Smooth muscle cell (in vitro differentiated cells): ENCODE data around the gene SHCBP1L. TPM values are rescaled to one million over a fixed set of nuclear protein-coding genes. Genes with fewer than 3 reads are reported as not detected.
A peak's percentile ranks its signal among the peaks of the same experiment; 100 is the strongest.

Experiments used
- DNase-seq: peaks from one replicate; lab custom pipeline; 2025; ENCODE audit not compliant: unreplicated experiment; lab: John Stamatoyannopoulos, UW
- H2AFZ ChIP-seq: fragments of 200-600 bp; sonication (generic); 2 replicates; pipeline ENCODE4 v1.6.0; 2016; ENCODE audit warnings: antibody characterized with exemption, low read depth, mild to moderate bottlenecking
- H3F3A ChIP-seq: fragments of 200-600 bp; sonication (generic); 2 replicates; pipeline ENCODE4 v1.6.0; 2017; ENCODE audit warnings: antibody characterized with exemption, low read depth
- H3K27ac ChIP-seq: fragments of 200-600 bp; sonication (generic); 2 replicates; pipeline ENCODE4 v1.5.1; 2016; ENCODE audit warnings: low read depth, mild to moderate bottlenecking
- H3K27me3 ChIP-seq: fragments of 200-600 bp; sonication (generic); 2 replicates; pipeline ENCODE4 v1.6.1; 2016; ENCODE audit warnings: low read depth, mild to moderate bottlenecking
- H3K36me3 ChIP-seq: fragments of 200-600 bp; sonication (generic); 2 replicates; pipeline ENCODE4 v1.5.1; 2016; ENCODE audit warnings: low read depth
- H3K4me1 ChIP-seq: fragments of 200-600 bp; sonication (generic); 2 replicates; pipeline ENCODE4 v1.5.1; 2016; ENCODE audit warnings: low read depth
- H3K4me2 ChIP-seq: fragments of 200-600 bp; sonication (generic); 2 replicates; pipeline ENCODE4 v1.6.0; 2016; ENCODE audit warnings: mild to moderate bottlenecking
- H3K4me3 ChIP-seq: fragments of 200-600 bp; sonication (generic); 2 replicates; pipeline ENCODE4 v1.5.1; 2016; ENCODE audit warnings: mild to moderate bottlenecking
- H3K79me2 ChIP-seq: fragments of 200-600 bp; sonication (generic); 2 replicates; pipeline ENCODE4 v1.6.0; 2016; ENCODE audit warnings: low read depth, mild to moderate bottlenecking
- H3K9ac ChIP-seq: fragments of 200-600 bp; sonication (generic); 2 replicates; pipeline ENCODE4 v1.6.0; 2016; ENCODE audit warnings: low read depth
- H3K9me3 ChIP-seq: fragments of 200-600 bp; sonication (generic); replicated peaks from 2 replicates; pipeline ENCODE4 v1.5.1; 2016; ENCODE audit warnings: low read depth
- H4K20me1 ChIP-seq: fragments of 200-600 bp; sonication (generic); 2 replicates; pipeline ENCODE4 v1.6.0; 2016; ENCODE audit warnings: low read depth
- WGBS: methylation state at CpG from one replicate; pipeline ENCODE4 v1.1.7; 2016; ENCODE audit warnings: low lambda C conversion rate; 5-methylcytosine and 5-hydroxymethylcytosine counted together
- polyA plus RNA-seq: library from polyadenylated mRNA; unstranded; fragments of >200 nt; fragmentation: Nextera tagmentation; extraction: Ambion mirVana; gene quantifications from 2 replicates; pipeline ENCODE4 v1.2.1, GENCODE V29; 2016
- total RNA-seq: library from RNA; depleted of rRNA; stranded (reverse); fragments of >200 nt; gene quantifications from 2 replicates; pipeline ENCODE4 v1.2.3, GENCODE V29; 2014
- TF ChIP-seq, protein P1 (sequence below): fragments of 200-600 bp; sonication (generic); IDR thresholded peaks from 2 replicates; pipeline ENCODE4 v1.5.1; 2017; ENCODE audit warnings: borderline replicate concordance, mild to moderate bottlenecking, antibody characterized with exemption; ENCODE audit not compliant: insufficient read depth, poor library complexity, severe bottlenecking

SHCBP1L gene
- total and polyA plus RNA-seq, 2 experiments from 2014 or later = not detected

GRCh38 chr1:182886985-182887384 lies 66.0 kb downstream of the SHCBP1L start:
- Histone ChIP-seq H3K9ac (no peak overlapping the region), H4K20me1 (peaks cover 24% of the 10 kb centered on the region), H3K4me2 (no peak overlapping the region), H3K27me3 (no peaks in the 10 kb centered on the region), H2AFZ (no peak overlapping the region), H3K27ac (no peak overlapping the region), H3F3A (peaks cover 49% of the 10 kb centered on the region), H3K9me3 (no peaks in the 10 kb centered on the region), H3K4me3 (no peak overlapping the region), H3K4me1 (no peaks in the 10 kb centered on the region), H3K79me2 (no peaks in the 10 kb centered on the region), H3K36me3 (peaks cover 36% of the 10 kb centered on the region)
- WGBS = 97% methylated on average over 11 of the region's 11 CpGs
- TF ChIP-seq, protein P1, sequence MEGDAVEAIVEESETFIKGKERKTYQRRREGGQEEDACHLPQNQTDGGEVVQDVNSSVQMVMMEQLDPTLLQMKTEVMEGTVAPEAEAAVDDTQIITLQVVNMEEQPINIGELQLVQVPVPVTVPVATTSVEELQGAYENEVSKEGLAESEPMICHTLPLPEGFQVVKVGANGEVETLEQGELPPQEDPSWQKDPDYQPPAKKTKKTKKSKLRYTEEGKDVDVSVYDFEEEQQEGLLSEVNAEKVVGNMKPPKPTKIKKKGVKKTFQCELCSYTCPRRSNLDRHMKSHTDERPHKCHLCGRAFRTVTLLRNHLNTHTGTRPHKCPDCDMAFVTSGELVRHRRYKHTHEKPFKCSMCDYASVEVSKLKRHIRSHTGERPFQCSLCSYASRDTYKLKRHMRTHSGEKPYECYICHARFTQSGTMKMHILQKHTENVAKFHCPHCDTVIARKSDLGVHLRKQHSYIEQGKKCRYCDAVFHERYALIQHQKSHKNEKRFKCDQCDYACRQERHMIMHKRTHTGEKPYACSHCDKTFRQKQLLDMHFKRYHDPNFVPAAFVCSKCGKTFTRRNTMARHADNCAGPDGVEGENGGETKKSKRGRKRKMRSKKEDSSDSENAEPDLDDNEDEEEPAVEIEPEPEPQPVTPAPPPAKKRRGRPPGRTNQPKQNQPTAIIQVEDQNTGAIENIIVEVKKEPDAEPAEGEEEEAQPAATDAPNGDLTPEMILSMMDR = no peak
- DNase-seq = no peak

DNA sequence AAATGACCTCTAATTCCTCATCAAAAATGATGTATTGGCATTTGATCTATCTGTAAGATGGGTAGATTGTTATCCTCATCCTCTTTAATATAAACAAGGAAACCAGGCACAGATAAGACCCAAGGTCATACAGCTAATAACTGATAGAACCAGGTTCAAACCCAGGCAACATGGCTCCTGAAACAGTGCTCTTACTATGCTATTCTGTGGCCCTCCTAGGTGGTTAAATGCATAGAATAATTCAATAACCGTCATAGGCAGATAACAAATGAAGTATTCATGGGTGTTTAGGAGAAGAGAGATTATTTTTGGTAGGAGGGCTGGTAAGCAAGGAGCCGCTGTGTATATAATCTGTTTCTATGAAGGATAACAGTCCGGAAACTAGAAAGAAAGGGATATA lies 67.4 kb downstream of the SHCBP1L start:
- Histone ChIP-seq H3K27ac (no peak overlapping the region), H4K20me1 (peaks cover 27% of the 10 kb centered on the region), H3K4me3 (no peak overlapping the region), H3F3A (peaks cover 62% of the 10 kb centered on the region), H3K27me3 (no peaks in the 10 kb centered on the region), H3K4me1 (no peaks in the 10 kb centered on the region), H3K9ac (no peak overlapping the region), H2AFZ (no peak overlapping the region), H3K9me3 (no peaks in the 10 kb centered on the region), H3K36me3 (peaks cover 50% of the 10 kb centered on the region), H3K4me2 (no peak overlapping the region), H3K79me2 (no peaks in the 10 kb centered on the region)
- TF ChIP-seq, protein P1 = no peak
- no peak for DNase-seq
- 96% methylated on average over 3 of the region's 3 CpGs for WGBS

- H3K9me3 ChIP-seq = no peaks in the 10 kb centered on the region
- H3K4me3 ChIP-seq = no peak overlapping the region
- no peak overlapping the region for H2AFZ ChIP-seq
- H3K27ac ChIP-seq = peak overlapping the region; percentile 9
- no peak for DNase-seq
- H3K4me2 ChIP-seq = no peak overlapping the region
- no peaks in the 10 kb centered on the region for H3K79me2 ChIP-seq
- H3K36me3 ChIP-seq = peaks cover 57% of the 10 kb centered on the region
- H3K27me3 ChIP-seq = no peaks in the 10 kb centered on the region
- H3F3A ChIP-seq = peaks cover 58% of the 10 kb centered on the region
- TF ChIP-seq, protein P1 = no peak
- no peak overlapping the region for H3K9ac ChIP-seq
- no peaks in the 10 kb centered on the region for H3K4me1 ChIP-seq
- H4K20me1 ChIP-seq = peaks cover 34% of the 10 kb centered on the region
These were observed 68.1 kb downstream of the SHCBP1L start for GRCh38 chr1:182884872-182885271.

DNA sequence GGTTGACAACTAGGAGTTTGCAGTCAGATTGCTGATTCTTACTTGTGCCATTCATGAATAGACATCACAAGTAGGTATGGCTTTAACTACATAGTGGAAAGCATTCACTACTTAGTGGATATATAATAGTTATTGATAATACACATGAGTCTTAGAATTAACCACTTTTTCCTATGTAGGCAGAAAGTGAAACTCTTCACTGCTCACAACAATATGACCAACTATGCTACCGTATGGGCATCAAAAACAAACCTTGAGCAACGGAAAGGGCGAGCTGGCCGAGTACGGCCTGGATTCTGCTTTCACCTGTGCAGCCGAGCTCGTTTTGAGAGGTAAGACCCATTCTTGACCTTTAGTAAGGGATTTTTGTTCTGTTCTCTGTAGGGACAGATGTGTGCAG lies 75.1 kb downstream of the SHCBP1L start:
- Histone ChIP-seq H4K20me1 (peaks cover 43% of the 10 kb centered on the region), H3K9ac (no peak overlapping the region), H3K4me2 (no peak overlapping the region), H3K4me3 (no peak overlapping the region), H3K4me1 (no peaks in the 10 kb centered on the region), H3K36me3 (peaks cover 71% of the 10 kb centered on the region), H2AFZ (no peak overlapping the region), H3K79me2 (peaks cover 15% of the 10 kb centered on the region), H3K27ac (no peak overlapping the region), H3F3A (peaks cover 21% of the 10 kb centered on the region), H3K9me3 (no peaks in the 10 kb centered on the region), H3K27me3 (no peaks in the 10 kb centered on the region)
- TF ChIP-seq, protein P1 = no peak
- 97% methylated on average over 7 of the region's 7 CpGs for WGBS
- no peak for DNase-seq
